Lower lobe of right lung (tissue), 2 donors: ENCODE measurements around the gene RNF175. TPM values are rescaled to one million over a fixed set of nuclear protein-coding genes. Genes with fewer than 3 reads are reported as not detected.

Experiments used
- ATAC-seq, 2 donors: fragments of 200-7000 bp; cut with Tn5 transposase; one replicate each; pipeline ENCODE4 v1.9.1; 2020 to 2022; ENCODE audit warnings: mild to moderate bottlenecking in 2 of 2, moderate library complexity in 2 of 2
- DNase-seq: peaks from one replicate; pipeline ENCODE4 v3.0.0-alpha.2; 2020
- H3K27ac ChIP-seq: fragments of 200-600 bp; one replicate; pipeline ENCODE4 v1.8.0; 2022
- H3K27me3 ChIP-seq: fragments of 200-600 bp; one replicate; pipeline ENCODE4 v1.8.0; 2022; ENCODE audit warnings: low read depth
- H3K36me3 ChIP-seq: fragments of 200-600 bp; one replicate; pipeline ENCODE4 v1.8.0; 2022; ENCODE audit warnings: mild to moderate bottlenecking
- H3K4me1 ChIP-seq: fragments of 200-600 bp; one replicate; pipeline ENCODE4 v1.8.0; 2022
- H3K4me3 ChIP-seq: fragments of 200-600 bp; one replicate; pipeline ENCODE4 v1.8.0; 2022; ENCODE audit warnings: mild to moderate bottlenecking
- H3K9me3 ChIP-seq: fragments of 200-600 bp; one replicate; pipeline ENCODE4 v1.8.0; 2022
- CTCF ChIP-seq: fragments of 200-600 bp; IDR thresholded peaks from one replicate; pipeline ENCODE4 v1.8.0; 2022; ENCODE audit warnings: antibody characterized with exemption, mild to moderate bottlenecking
- intact Hi-C: fragments of 100-400 bp; cut with DNase I; formaldehyde crosslinking; loops from one replicate; pipeline ENCODE4 v1.11.0; 2022
- total RNA-seq: library from RNA; stranded (reverse); fragmentation: NEBNext Ultra II Directional; extraction: Animal tissue kit (Norgen Biotek cat#: 25700); gene quantifications from one replicate; pipeline ENCODE4 v1.2.1, GENCODE V29; 2021
- donor health status: DM: no; HTN: yes; CAD: no; lungs with severe emphysema.

The RNF175 gene
- total RNA-seq, 1 donor from 2014 or later, result 0.12 TPM

GRCh38 chr4:153791746-153792617, 32.2 kb upstream of the RNF175 start:
- TF ChIP-seq CTCF, result peak; percentile 21
- Histone ChIP-seq H3K36me3 (no peaks in the 10 kb centered on the region), H3K4me3 (peak overlapping the region; percentile 23), H3K27me3 (peaks cover 78% of the 10 kb centered on the region), H3K4me1 (peaks cover 35% of the 10 kb centered on the region), H3K27ac (no peak overlapping the region), H3K9me3 (no peaks in the 10 kb centered on the region)
- ATAC-seq, result peak; percentile 58 to 66
- DNase-seq, result peak; percentile 64
- intact Hi-C loops, result no loop called here

- no peak overlapping the region for H3K27ac ChIP-seq
- peak overlapping the region; percentile 29 for H3K4me3 ChIP-seq
- ATAC-seq (peak; percentile 44 to 68), DNase-seq (peak; percentile 53)
- H3K27me3 ChIP-seq, result peaks cover 88% of the 10 kb centered on the region
- intact Hi-C loops, result no loop called here
- TF ChIP-seq CTCF, result no peak
- no peaks in the 10 kb centered on the region for H3K9me3 ChIP-seq
- no peaks in the 10 kb centered on the region for H3K36me3 ChIP-seq
- H3K4me1 ChIP-seq, result peaks cover 35% of the 10 kb centered on the region
Observed at GRCh38 chr4:153790962-153791551, 31.2 kb upstream of the RNF175 start.

GRCh38 chr4:153790500-153790865, 30.7 kb upstream of the RNF175 start:
- DNase-seq, result no peak
- Histone ChIP-seq H3K36me3 (no peaks in the 10 kb centered on the region), H3K27me3 (peaks cover 93% of the 10 kb centered on the region), H3K4me3 (peak overlapping the region; percentile 29), H3K4me1 (peaks cover 35% of the 10 kb centered on the region), H3K9me3 (no peaks in the 10 kb centered on the region), H3K27ac (no peak overlapping the region)
- no peak for TF ChIP-seq CTCF
- intact Hi-C loops, result no loop called here
- no peak for ATAC-seq

- no peak for TF ChIP-seq CTCF
- ATAC-seq, result no peak
- H3K36me3 ChIP-seq, result no peaks in the 10 kb centered on the region
- no peak for DNase-seq
- peaks cover 35% of the 10 kb centered on the region for H3K4me1 ChIP-seq
- peaks cover 89% of the 10 kb centered on the region for H3K27me3 ChIP-seq
- no peaks in the 10 kb centered on the region for H3K9me3 ChIP-seq
- intact Hi-C loops, result no loop called here
- H3K4me3 ChIP-seq, result no peak overlapping the region
- no peak overlapping the region for H3K27ac ChIP-seq
Observed at GRCh38 chr4:153789741-153790499, 30.1 kb upstream of the RNF175 start.

- Histone ChIP-seq H3K9me3 (no peaks in the 10 kb centered on the region), H3K4me1 (peaks cover 35% of the 10 kb centered on the region), H3K27ac (no peak within 1 kb of the TSS), H3K4me3 (peak within 1 kb of the TSS; percentile 46), H3K36me3 (no peaks in the 10 kb centered on the region), H3K27me3 (peaks cover 85% of the 10 kb centered on the region)
- intact Hi-C loops, result no loop called here
- TF ChIP-seq CTCF, result no peak
- peak; percentile 48 for DNase-seq
- peak in 1 of 2 donors; percentile 16 for ATAC-seq
Observed at GRCh38 chr4:153788413-153789276, 28.8 kb upstream of the RNF175 start, which contains the start of gene SFRP2. Gene SFRP2 (minus strand): TSS chr4:153789083. CDS start chr4:153788835, 248 bp downstream.
